Measurements from ENCODE around the gene LPCAT3. TPM values are rescaled to one million over a fixed set of nuclear protein-coding genes. Genes with fewer than 3 reads are reported as not detected.
A peak's percentile ranks its signal among the peaks of the same experiment; 100 is the strongest.

Gene LPCAT3
- polyA plus RNA-seq, 1 donor (not counting 4 experiments of a cell fraction or from before 2014, with no cell fraction given) = 69.1 TPM

DNA sequence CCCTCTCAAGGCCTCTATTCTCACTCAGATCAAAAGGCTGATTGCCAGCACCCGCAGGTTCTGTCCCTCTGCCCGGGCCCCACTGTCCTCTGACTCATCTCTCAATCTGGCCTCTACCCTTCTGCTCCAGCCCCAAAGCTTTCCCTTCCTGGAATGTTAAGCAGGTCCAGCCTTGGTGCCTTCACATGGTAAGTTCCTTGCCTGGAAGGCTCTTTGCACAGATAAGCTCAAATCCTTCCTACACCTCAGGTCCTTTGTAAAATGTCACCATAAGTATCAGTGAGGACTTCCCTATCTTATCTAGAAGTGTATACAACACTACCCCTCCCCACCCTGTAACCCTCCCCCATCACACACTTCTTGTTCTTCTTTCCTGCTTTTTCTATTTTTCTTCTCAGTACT, 22.2 kb downstream of the LPCAT3 start:
- H3K9me1 ChIP-seq (ENCODE audit: control insufficient read depth, extremely low read depth, insufficient read depth, low read length) = no peaks in the 10 kb centered on the region
- no peak overlapping the region for H2AFZ ChIP-seq (ENCODE audit: control insufficient read depth, low read length)
- no peaks in the 10 kb centered on the region for H3K27me3 ChIP-seq (ENCODE audit: control insufficient read depth, extremely low read depth, insufficient read depth, low read length)
- no peak overlapping the region for H3K4me2 ChIP-seq (ENCODE audit: control insufficient read depth, extremely low read depth, insufficient read depth, low read depth, low read length)
- no peak overlapping the region for H3K9ac ChIP-seq (ENCODE audit: control insufficient read depth, extremely low read depth, insufficient read depth, low read length)
- peaks cover 19% of the 10 kb centered on the region for H3K4me1 ChIP-seq (ENCODE audit: control insufficient read depth, extremely low read depth, insufficient read depth, low read length)
- no peak overlapping the region for H3K27ac ChIP-seq (ENCODE audit: control insufficient read depth, insufficient read depth, low read length)
- peaks cover 0 to 3% of the 10 kb centered on the region in 2 experiments for H3K36me3 ChIP-seq (ENCODE audit: control insufficient read depth in 2 of 2, extremely low read depth in 1 of 2, insufficient read depth in 2 of 2, low read length in 2 of 2)
- no peak for DNase-seq (ENCODE audit: low read depth, low spot score)
- H3K4me3 ChIP-seq (ENCODE audit: control insufficient read depth in 2 of 3, extremely low read depth in 1 of 3, insufficient read depth in 2 of 3, low read depth in 1 of 3, low read length in 3 of 3) = no peak overlapping the region
- H4K20me1 ChIP-seq (ENCODE audit: control insufficient read depth, extremely low read depth, insufficient read depth, low read length) = peaks cover 2% of the 10 kb centered on the region
- H3K9me3 ChIP-seq (ENCODE audit: control insufficient read depth, low read depth, low read length) = no peaks in the 10 kb centered on the region
- dilution Hi-C loops (cut with MboI; ENCODE audit: extremely low pct_ligation_motif_present, low sequenced_read_pairs) = no loop called here
- H3K79me2 ChIP-seq (ENCODE audit: control insufficient read depth, insufficient read depth, low read length) = no peaks in the 10 kb centered on the region
- no peak for FAIRE-seq
- no peak for TF ChIP-seq EZH2 (IDR thresholded peaks at IDR 0.05; ENCODE audit: low read length)
- TF ChIP-seq, protein P1, sequence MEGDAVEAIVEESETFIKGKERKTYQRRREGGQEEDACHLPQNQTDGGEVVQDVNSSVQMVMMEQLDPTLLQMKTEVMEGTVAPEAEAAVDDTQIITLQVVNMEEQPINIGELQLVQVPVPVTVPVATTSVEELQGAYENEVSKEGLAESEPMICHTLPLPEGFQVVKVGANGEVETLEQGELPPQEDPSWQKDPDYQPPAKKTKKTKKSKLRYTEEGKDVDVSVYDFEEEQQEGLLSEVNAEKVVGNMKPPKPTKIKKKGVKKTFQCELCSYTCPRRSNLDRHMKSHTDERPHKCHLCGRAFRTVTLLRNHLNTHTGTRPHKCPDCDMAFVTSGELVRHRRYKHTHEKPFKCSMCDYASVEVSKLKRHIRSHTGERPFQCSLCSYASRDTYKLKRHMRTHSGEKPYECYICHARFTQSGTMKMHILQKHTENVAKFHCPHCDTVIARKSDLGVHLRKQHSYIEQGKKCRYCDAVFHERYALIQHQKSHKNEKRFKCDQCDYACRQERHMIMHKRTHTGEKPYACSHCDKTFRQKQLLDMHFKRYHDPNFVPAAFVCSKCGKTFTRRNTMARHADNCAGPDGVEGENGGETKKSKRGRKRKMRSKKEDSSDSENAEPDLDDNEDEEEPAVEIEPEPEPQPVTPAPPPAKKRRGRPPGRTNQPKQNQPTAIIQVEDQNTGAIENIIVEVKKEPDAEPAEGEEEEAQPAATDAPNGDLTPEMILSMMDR (optimal IDR thresholded peaks at IDR 0.05 in 1 of 3, IDR thresholded peaks at IDR 0.05 in 1 of 3, conservative IDR thresholded peaks at IDR 0.05 in 1 of 3; ENCODE audit: extremely low read depth in 1 of 3, insufficient read depth in 2 of 3, low read length in 3 of 3) = no peak

DNA sequence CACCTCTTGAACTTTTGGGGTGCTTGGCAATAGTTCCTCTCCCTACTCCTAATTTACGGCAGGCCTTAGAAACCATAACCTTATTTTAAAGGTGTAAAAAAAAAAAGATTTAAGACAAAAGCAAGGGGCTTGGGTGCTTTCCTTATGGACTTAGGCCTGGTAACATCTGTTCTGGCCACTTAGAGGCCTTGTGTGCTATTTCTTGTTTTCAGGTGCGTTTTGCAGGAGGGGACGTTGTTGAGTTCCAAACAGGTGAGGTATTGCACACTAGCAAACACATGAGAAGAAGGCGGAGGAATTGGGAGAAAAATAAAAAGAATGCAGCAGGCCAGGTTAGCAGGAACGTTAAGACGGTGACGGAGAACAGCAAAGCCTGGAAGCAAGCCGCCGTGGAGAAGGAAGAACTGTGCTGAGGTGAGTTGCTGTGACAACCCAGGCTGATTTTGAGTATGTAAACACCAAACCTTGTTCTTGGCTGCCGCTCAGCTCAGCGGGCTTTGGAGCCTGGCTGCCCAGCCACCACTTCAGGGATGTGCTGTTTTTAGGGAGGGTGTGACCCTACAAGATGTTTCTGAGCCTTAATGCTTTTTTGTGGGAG, 30.2 kb downstream of the LPCAT3 start:
- FAIRE-seq (no peak), DNase-seq (ENCODE audit: low read depth, low spot score) (no peak)
- dilution Hi-C loops (cut with MboI; ENCODE audit: extremely low pct_ligation_motif_present, low sequenced_read_pairs) = no loop called here
- peaks cover 11% of the 10 kb centered on the region for H3K4me1 ChIP-seq (ENCODE audit: control insufficient read depth, extremely low read depth, insufficient read depth, low read length)
- H3K4me2 ChIP-seq (ENCODE audit: control insufficient read depth, extremely low read depth, insufficient read depth, low read depth, low read length) = peak overlapping the region; percentile 29
- H3K9me3 ChIP-seq (ENCODE audit: control insufficient read depth, low read depth, low read length) = no peaks in the 10 kb centered on the region
- peak overlapping the region; percentile 16 for H3K9ac ChIP-seq (ENCODE audit: control insufficient read depth, extremely low read depth, insufficient read depth, low read length)
- no peaks in the 10 kb centered on the region for H4K20me1 ChIP-seq (ENCODE audit: control insufficient read depth, extremely low read depth, insufficient read depth, low read length)
- peaks cover 0 to 4% of the 10 kb centered on the region in 2 experiments for H3K36me3 ChIP-seq (ENCODE audit: control insufficient read depth in 2 of 2, extremely low read depth in 1 of 2, insufficient read depth in 2 of 2, low read length in 2 of 2)
- no peaks in the 10 kb centered on the region for H3K9me1 ChIP-seq (ENCODE audit: control insufficient read depth, extremely low read depth, insufficient read depth, low read length)
- no peak overlapping the region for H2AFZ ChIP-seq (ENCODE audit: control insufficient read depth, low read length)
- no peaks in the 10 kb centered on the region for H3K79me2 ChIP-seq (ENCODE audit: control insufficient read depth, insufficient read depth, low read length)
- no peak for TF ChIP-seq EZH2 (IDR thresholded peaks at IDR 0.05; ENCODE audit: low read length)
- TF ChIP-seq, protein P1 (optimal IDR thresholded peaks at IDR 0.05 in 1 of 3, IDR thresholded peaks at IDR 0.05 in 1 of 3, conservative IDR thresholded peaks at IDR 0.05 in 1 of 3; ENCODE audit: extremely low read depth in 1 of 3, insufficient read depth in 2 of 3, low read length in 3 of 3) = no peak
- H3K27ac ChIP-seq (ENCODE audit: control insufficient read depth, insufficient read depth, low read length) = peak overlapping the region; percentile 56
- no peaks in the 10 kb centered on the region for H3K27me3 ChIP-seq (ENCODE audit: control insufficient read depth, extremely low read depth, insufficient read depth, low read length)
- H3K4me3 ChIP-seq (ENCODE audit: control insufficient read depth in 2 of 3, extremely low read depth in 1 of 3, insufficient read depth in 2 of 3, low read depth in 1 of 3, low read length in 3 of 3) = no peak overlapping the region
